NOMO-1 treated with dmso at 0.1 percent for 144 hours (cell line): Measurements from ENCODE around the gene TGFBI.

Source experiments
- DNase-seq: peaks from one replicate; lab custom pipeline; 2025; ENCODE audit not compliant: unreplicated experiment; lab: John Stamatoyannopoulos, UW

The TGFBI gene

DNA sequence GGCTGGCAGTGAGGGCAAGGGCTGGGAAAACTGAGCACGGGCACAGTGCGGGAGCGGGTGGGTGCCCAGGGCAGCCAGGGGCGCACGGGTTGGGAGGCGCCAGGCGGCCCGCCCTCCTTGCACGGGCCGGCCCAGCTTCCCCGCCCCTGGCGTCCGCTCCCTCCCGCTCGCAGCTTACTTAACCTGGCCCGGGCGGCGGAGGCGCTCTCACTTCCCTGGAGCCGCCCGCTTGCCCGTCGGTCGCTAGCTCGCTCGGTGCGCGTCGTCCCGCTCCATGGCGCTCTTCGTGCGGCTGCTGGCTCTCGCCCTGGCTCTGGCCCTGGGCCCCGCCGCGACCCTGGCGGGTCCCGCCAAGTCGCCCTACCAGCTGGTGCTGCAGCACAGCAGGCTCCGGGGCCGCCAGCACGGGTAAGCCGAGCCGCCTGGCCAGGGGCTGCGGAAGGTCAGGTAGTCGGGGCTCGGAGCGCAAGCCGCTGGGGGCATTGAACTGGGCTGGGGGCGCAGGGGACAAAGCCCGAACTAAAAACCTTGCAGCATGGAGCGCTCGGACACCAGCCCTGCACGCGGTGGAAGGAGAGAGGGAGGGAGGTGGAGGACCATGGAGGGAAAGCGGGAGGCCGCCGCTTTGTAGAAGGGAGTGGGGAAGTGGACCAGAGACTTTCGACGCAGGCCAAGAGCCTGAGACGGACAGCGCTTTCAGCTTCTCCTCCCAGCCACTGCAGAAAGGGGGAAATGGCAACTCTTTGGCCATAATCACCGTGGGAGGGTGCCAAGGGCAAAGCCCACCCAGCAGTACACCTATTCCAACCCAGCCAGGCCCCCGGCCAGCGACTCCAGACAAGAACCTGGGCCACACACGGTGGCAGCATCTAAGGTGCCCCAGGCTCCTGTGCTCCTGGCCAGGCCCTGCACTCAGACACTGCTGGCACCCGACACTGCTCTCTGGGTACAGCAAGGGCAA lies at the start of gene TGFBI:
TSS of gene TGFBI (plus strand) at position 207 of the 961 bp plus-strand sequence. CDS start at position 275, 68 bp downstream.
- peak; percentile 28 for DNase-seq

DNA sequence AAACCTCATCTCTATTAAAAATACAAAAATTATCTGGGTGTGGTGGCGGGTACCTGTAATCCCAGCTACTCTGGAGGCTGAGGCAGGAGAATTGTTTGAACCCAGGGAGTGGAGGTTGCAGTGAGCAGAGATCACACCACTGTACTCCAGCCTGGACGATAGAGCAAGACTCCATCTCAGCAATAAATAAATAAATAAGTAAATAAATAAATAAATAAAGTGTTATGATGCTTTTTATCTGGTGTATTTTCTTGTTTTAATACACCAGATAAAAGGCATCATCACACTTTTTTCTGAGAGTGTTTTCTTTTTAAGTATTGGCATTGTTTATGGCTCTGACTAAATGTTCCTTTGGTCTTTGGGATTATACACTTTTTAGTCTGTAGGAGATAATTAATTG lies 49.8 kb upstream of the TGFBI start:
- DNase-seq: no peak

DNA sequence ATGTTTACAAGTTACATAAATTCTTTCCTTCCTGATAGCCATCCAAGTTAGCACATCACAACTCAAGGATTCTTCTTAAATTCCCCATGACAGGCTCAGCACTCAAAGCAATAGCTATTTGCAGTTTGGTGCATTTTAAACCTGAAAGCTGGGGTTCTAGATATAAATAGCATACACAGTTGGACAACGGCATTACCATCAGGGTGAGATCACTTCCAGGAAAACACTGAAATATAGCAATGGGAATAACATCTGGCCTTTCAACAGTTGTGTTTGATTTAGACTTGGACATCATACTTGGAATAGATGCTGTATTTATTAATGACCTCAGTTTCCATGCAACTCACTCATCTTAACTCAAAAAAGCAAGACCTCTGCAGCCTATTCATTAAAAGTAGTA lies 49.3 kb upstream of the TGFBI start:
- no peak for DNase-seq

DNA sequence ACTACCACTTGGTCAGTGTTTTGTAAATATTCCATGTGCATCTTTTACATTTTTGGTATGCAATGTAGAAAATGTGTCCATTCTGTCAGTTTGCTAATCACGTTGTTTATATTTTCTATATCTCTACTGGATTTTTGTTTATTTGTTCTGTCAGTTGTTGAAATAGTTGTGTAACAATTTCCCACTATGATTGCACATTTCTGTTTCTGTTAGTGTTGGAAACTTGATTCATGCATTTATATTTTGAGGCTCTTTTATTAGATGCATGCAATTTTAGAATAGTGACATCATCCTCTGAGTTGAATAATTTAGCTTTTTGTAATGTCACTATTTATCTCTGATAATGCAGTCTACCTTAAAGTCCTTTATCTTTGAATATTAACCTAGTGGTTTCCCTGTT lies 48.2 kb upstream of the TGFBI start:
- DNase-seq: no peak

DNA sequence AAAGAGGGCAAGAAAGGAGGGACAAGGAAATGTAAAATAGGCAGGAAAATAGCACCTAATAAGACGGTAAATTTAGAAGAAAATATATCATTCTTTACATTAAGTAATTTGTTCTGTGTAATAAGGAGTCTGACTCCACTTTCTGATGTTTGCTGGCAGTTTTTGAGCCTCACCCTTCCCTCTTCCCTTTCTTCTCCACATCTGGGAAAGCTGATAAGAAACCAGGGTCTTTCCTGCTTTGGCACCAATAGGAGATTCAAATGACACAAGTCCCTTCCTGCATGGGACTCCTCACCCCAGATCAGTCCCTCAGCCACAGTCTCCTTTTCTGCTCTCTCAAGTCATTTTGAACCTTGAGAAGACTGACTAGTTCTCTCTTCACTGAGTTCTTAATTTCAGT lies 42.8 kb upstream of the TGFBI start:
- DNase-seq: no peak

DNA sequence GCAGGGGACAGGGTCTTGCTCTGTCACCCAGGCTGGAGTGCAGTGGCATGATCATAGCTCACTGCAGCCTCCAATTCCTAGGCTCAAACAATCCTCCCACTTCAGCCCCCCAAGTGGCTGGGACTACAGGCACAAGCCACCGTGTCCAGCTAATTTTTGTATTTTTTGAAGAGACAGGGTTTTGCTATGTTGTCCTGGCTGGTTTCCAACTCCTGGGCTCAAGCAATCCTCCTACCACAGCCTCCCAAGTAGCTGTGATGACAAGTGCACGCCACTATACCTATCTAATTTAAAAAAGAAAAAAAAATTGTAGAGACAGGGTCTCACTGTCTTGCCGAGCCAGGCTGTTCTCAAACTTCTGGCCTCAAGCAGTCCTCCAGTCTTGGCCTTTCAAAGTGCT lies 42.4 kb upstream of the TGFBI start:
- no peak for DNase-seq

DNA sequence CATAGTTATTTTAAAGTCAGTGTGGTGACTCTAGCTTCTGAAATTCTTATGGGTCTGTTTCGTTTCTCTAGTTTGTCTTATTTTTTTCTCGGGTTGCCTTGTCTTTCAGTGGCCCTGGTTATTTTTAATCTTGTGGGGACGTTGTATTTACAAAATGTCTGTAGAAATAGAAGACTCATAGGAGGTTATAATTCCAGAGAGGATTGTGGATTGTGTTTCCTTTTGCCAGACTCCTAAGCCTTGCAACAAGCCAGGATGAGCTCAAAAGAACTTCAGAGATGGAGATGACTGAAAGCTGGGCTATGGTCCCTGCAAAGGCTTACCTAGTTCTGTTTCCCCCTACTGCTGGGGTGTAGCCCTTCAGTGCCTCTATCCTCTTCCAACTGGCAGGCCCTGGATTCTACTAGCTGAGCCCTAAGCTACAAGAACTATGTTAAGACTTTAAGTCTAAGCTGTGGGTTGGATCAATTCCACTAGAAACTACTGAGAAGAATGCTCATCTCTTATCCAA lies 41.8 kb upstream of the TGFBI start:
- no peak for DNase-seq

DNA sequence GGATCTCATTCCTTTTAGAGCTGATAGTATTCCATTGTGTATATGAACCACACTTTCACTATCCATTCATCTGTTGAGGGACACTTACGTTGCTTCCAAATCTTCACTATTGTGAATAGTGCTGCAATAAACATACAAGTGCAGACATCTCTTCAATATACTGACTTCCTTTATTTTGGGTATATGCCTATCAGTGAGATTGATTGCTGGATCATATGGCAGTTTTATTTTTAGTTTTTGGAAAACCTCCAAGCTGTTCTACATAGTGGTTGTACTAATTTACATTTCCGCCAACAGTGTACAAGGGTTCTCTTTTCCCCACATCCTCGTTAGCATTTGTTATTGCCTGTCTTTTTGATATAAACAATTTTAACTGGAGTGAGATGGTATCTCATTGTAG lies 40.2 kb upstream of the TGFBI start:
- DNase-seq: no peak

DNA sequence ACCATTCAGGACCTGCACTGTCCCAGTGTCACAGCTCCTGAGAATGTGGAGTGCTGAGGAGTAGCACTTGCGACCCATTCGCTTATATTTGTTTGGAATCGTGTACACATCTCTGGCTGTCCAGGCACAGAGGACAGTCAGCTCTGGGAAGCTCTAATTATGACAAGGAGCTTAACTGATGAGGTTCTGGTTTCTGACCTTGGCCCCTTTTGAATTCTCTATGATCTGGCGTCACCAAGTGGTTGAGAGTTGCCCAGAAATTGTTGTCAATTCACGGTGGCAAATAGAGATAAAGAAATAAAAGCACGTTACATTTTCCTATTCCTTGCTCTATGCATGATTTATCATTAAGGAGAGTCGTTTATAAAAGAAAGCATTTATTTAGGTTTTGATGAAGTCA lies 39.1 kb upstream of the TGFBI start:
- DNase-seq: no peak

DNA sequence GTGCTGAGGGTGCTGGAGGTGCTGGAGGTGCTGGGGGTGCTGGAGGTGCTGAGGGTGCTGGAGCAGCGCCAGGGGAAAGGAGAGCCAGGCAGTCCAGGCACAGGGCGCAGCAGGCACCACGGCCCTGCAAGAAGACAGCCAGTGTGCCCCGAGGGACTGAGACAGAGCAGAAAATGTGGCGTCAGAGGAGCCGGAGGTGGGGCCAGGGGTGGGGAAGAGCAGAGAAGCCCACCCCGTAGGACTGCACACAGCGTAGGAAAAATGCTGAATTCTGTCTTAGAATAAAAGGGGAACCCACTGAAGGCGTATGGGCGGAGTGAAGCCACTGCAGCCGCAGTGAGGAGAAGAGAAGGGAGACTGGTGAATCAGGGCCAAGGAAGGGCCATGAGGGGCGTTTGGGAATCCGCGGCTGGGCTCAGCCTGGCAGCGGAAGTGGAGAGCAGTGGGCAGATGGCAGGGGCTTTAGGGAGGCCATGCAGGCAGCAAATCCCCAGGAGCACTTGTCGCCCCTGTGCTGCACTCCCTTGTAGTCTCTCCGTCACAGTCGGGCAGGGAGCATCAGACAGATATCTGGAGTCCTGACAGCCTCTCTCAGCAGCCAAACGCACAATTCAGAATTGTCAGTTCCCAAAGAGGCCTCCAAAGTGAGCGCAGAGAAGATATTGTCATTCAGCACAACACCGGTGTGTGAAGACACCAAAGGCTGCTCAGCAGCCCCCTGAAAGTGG lies 38.1 kb upstream of the TGFBI start:
- no peak for DNase-seq

DNA sequence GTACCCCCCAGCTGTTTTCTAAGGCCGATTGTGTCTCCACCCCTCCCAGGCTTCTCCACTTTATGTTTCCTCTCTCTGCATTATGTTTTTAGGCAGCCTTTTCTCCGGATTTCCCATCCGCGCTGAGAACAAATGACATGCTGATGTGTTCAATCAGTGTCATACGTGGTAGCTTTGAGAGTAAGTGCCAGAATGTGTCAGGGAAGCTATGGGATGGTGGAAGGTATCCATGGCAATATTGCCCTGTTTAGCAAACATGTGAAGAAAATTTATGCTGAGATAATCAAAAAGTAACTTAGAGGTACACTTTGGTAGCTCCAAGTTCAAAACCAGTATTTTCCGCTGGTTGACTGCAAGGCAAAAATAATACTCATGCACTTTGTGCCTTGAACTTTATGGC lies 37.4 kb upstream of the TGFBI start:
- DNase-seq: no peak

DNA sequence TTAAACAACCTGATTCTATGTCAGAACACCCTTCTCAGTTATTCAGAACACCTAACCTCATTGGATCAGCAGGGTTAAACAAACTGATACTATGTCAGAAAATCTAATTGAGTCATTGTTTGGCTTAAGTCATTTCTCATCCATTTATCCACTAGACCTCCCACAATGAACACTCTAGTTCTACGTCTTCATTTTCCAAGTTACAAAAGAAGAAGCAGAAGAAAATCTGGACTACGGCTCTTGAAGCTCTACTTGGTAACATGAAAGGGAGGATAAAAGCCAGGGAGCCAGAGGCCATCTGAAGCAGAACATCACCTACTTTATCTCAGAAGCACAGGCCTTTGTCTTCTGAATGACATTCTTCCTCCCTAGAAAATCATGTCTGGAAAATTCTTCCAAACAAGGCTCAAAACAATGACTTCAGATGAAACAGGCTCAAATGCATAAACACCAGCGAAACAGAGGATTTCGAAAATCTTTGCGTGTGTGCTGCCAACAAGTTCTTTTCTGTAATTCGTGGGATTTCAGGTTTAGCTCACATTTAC lies 35.4 kb upstream of the TGFBI start:
- no peak for DNase-seq

DNA sequence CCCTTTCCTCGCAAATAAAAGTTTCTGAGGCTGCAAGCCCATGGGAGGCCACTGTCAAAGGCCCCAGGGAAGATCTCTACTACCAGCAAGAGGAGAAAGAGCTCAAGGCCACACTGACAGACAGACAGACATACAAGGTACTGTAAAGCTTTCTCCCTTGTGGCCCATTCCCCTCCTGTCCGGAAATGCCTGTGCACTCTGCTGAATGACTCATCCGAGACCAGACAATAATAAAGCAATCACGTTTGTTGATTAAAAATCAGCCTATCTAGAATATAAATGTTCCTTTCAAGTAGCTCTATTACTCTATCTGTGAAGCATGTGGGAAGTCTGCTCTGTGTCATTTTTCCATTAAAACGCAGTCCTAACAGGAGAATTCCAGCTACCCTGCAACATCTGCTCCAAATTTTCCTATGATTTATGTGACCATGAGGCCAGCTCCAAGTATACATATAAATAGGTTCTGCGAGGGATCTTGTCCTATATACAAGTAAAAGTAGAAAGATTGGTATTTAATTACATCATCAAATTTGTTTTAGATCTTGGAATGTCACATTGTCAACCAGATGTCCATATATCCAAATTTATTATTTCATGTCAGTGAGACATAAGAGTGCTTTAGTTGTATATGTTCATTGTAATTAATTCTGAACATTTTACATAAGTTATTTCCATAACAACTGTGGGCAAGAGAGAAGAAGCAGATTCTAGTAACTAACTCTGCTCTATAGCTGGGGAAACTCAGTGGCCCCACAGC lies 34.7 kb upstream of the TGFBI start:
- DNase-seq: no peak

DNA sequence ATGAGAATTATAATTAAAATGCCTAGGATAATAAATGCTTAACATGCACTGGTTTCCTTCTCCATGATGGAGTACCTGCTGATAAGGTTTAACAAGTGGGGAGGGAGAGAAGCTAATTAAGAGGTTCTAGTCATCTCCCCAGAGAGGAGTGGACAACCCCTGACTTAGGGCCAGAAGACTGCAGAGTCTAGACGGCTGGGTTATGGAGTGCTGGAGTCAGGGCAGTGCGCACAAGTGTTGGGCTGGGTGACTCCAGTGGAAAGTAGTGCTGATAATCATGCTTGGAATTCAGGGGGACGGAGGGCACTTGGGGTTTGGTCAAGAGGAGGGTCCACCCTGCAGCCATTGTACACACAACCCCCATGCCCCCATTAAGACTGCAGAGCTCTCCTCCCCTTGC lies 32.8 kb upstream of the TGFBI start:
- DNase-seq: no peak

DNA sequence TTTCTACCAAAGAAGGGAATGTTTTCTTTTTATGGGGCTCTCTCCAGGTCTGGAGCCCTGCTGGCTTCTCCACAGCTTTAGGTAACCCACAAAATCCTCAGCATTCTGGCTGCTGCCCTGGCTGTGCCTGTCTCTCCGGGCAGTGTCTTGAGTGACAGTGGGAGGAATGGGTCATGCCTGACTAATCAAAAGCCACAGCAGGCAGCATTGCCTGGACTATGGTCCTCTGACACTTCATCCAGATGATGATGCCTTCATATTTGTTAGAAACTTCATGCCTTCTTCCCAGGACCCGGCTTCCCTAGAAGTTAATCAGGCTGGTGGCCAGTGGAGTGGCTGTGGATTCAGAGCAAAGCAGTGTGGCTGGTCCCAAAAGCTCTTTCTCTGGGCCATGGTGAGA lies 32.2 kb upstream of the TGFBI start:
- DNase-seq: no peak

DNA sequence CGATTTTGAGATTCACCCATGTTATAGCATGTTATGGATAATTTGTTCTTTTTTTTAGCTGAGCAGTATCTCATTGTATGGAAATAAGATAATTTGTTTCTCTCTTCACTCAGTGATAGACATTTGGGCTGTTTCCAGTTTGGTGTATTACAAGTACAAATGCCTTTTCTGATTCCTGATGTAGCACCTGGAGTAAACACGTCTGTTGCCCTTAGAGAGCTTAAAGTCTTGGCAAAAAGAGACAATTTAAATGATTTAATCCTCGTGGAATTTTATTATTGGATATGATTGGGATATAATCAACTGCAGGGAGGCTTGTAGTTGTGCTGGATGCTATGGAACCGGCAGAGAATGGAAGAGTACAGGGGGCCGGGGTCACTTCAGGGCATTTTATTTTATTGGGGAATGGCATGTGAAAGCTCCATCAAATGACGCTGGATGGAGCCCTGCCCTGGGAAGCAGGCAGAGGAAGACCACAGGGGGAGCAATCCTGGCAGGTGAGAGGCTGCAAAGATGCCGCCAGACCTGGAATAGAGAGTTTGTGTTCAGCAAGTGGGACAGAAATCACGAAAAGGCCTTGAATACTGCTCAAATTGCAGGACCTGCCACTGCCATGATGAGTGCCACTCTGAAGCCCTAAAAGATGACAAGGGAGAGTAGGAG lies 31.0 kb upstream of the TGFBI start:
- no peak for DNase-seq

DNA sequence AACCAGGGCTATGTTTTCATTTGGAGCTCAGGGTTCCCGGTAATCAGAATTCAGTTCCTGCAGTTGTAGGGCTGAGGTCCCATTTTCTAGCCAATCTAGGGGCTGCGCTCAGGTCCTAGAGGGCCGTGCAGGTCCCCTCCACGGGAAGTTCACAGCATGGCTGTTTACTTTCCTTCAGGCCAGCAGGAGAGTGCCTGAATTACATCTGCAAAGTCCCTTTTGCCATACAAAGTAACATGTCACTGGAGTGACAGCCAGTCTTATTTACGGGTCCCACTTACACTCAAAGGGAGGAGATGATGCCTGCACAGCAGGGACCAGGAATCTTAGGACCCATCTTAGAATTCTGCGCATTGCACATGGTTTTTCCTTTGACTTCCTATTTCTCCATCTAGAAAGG lies 29.9 kb upstream of the TGFBI start:
- no peak for DNase-seq

DNA sequence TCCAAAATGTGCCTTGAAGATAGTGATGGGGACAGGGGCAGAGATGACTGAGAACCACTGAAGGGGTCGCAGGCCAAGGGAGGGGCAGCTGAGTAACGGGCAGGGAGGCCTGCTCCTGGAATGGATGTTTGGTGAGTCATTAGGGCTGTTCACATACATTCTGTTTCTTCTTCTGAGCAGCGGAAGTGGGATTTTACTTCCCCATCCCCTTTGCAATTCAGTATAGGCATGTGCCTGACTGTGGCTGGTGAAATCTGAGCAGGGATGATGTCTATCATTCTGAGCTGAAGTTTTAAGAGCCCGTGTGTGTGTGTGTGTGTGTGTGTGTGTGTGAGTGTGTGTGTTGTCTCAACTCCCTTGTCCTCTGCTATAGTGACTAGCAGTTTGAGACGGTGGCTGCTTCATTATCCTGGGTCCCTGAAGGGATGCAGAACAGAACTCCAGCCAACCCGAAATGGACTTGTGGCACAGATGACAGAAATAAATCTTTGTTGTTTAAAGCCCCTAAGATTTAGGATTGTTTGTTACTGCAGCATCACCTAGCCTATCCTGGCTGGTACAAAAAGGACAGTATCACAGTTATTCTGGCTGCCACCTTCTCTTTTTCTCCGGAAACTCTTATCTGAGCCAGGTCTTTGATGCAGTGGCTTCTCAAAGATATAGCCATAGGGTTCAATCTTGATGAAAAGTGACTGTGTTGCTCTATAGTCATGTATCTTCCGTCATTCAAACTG lies 29.2 kb upstream of the TGFBI start:
- DNase-seq: peak; percentile 56

DNA sequence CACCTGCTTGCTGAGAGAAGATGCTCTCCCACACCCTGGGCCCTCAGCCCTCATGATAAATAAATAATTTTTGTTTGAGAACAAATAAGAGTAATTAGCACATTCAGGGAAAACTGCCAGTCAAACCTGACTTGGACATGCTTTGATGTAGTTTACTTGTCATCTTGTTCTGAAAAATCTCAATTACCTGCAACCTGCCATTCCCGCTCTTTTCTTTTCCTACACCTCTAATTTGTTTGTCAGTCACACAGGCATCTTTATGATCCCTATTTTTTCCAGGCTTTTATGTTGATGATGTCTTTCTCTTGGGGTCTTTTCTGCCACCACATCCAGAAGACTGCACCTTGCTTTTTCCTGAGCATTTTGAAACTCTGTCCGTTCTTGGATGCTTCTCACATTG lies 28.6 kb upstream of the TGFBI start:
- DNase-seq: no peak

DNA sequence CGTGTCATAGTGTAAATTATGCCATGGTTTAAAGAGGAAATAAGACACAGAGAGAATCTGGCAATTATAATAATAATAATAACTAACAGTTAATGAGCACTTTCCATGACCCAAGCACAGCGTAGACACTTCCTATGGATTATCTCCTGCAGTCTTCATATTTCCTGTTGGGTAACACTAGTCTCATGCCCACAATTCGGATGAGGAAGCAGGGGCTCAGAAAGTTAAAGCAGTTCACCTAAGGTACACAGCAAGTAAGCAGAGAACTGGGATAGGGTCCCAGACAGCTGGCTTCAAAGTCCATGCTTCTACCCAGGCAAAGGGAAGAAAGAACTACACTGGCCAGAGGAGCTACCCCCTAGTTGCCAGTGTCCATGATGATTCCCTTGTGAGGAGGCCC lies 27.9 kb upstream of the TGFBI start:
- DNase-seq: no peak
